Colon (tissue), 2 donors: ENCODE data around the gene SOST.
"Not testable (repeated sequence)": the region's sequence is repeated elsewhere in the genome, so short reads cannot be mapped to it uniquely, and the experiment has no call there.

Experiments
- FAIRE-seq: peaks from 2 replicates; lab custom pipeline; 2012; peaks lifted over from hg19 to GRCh38; lab: Jason Lieb, UNC
- donor health status: control.
- donor health status: control.

SOST gene

GRCh38 chr17:43758497-43759174 lies at the start of gene SOST:
SOST (minus strand) TSS chr17:43758791; CDS start chr17:43758741, 50 bp downstream.
- FAIRE-seq, result no peak

- no peak for FAIRE-seq
Measured at GRCh38 chr17:43808076-43808475, 49.5 kb upstream of the SOST start.

- no peak for FAIRE-seq
Measured at GRCh38 chr17:43805117-43805516, 46.5 kb upstream of the SOST start.

- no peak for FAIRE-seq
Measured at GRCh38 chr17:43803758-43804157, 45.2 kb upstream of the SOST start.

- FAIRE-seq, result no peak
Measured at GRCh38 chr17:43801844-43802243, 43.3 kb upstream of the SOST start.

GRCh38 chr17:43800736-43801135 lies 42.1 kb upstream of the SOST start:
- FAIRE-seq, result no peak

GRCh38 chr17:43799047-43799446 lies 40.5 kb upstream of the SOST start:
- FAIRE-seq, result no peak

- FAIRE-seq, result not testable (repeated sequence)
Measured at GRCh38 chr17:43798024-43798423, 39.4 kb upstream of the SOST start.

GRCh38 chr17:43792668-43793067 lies 34.1 kb upstream of the SOST start:
- FAIRE-seq, result not testable (repeated sequence)

- FAIRE-seq, result no peak
Measured at GRCh38 chr17:43791589-43791988, 33.0 kb upstream of the SOST start.

GRCh38 chr17:43790311-43790940 lies 31.8 kb upstream of the SOST start:
- FAIRE-seq, result no peak

GRCh38 chr17:43789482-43789881 lies 30.9 kb upstream of the SOST start:
- no peak for FAIRE-seq

GRCh38 chr17:43788540-43788939 lies 29.9 kb upstream of the SOST start:
- no peak for FAIRE-seq

GRCh38 chr17:43787728-43788127 lies 29.1 kb upstream of the SOST start:
- FAIRE-seq, result no peak

- no peak for FAIRE-seq
Measured at GRCh38 chr17:43784628-43785101, 26.1 kb upstream of the SOST start.

- FAIRE-seq, result no peak
Measured at GRCh38 chr17:43784068-43784467, 25.5 kb upstream of the SOST start.

- FAIRE-seq, result no peak
Measured at GRCh38 chr17:43782913-43783680, 24.5 kb upstream of the SOST start.

GRCh38 chr17:43780135-43780534 lies 21.5 kb upstream of the SOST start, which contains the start of gene CFAP97D1:
CFAP97D1 (plus strand) TSS chr17:43780435; CDS start chr17:43780463, 28 bp downstream.
- FAIRE-seq, result no peak

GRCh38 chr17:43779145-43780125 lies 20.8 kb upstream of the SOST start:
- FAIRE-seq, result no peak

- FAIRE-seq, result no peak
Measured at GRCh38 chr17:43778337-43779144, 19.9 kb upstream of the SOST start, which contains the start of gene DUSP3. DUSP3 (minus strand) TSS chr17:43778977; CDS start chr17:43778924, 53 bp downstream.
